PC-9 (cell line): ENCODE data around the gene STEAP3. TPM values are rescaled to one million over a fixed set of nuclear protein-coding genes. Genes with fewer than 3 reads are reported as not detected.

Experiments
- BruUV-seq: library from RNA; stranded (reverse); fragments of 400-500 nt; replicated peaks from 2 replicates; lab custom pipeline; 2021; lab: Mats Ljungman, UMichigan
- CTCF ChIA-PET: fragments of 300-600 bp; sonication (Branson Sonifier 250); formaldehyde crosslinking; loops from one replicate; lab custom pipeline; 2022; ENCODE audit warnings: antibody characterized with exemption; lab: Charles Lee
- POLR2A ChIA-PET: fragments of 300-600 bp; sonication (Branson Sonifier 250); formaldehyde crosslinking; loops from one replicate; lab custom pipeline; 2022; ENCODE audit warnings: antibody characterized with exemption; ENCODE audit not compliant: unreplicated experiment; lab: Charles Lee
- DNase-seq, 2 experiments: peaks; one replicate each; pipeline versions ENCODE4 v3.0.0 to v3.0.0-alpha.2; 2015 to 2022; ENCODE audit warnings: mixed read lengths in 1 of 2
- H2AFZ ChIP-seq: fragments of 200-600 bp; sonication (generic); 2 replicates; pipeline ENCODE4 v1.8.1; 2017; ENCODE audit warnings: antibody characterized with exemption
- H3F3A ChIP-seq: fragments of 200-600 bp; sonication (generic); 2 replicates; pipeline ENCODE4 v1.8.1; 2017; ENCODE audit warnings: antibody characterized with exemption, mild to moderate bottlenecking, low read depth; ENCODE audit not compliant: insufficient read depth
- H3K27ac ChIP-seq: fragments of 200-600 bp; sonication (generic); 2 replicates; pipeline ENCODE4 v1.6.1; 2016; ENCODE audit warnings: mixed run types
- H3K27me3 ChIP-seq: fragments of 200-600 bp; sonication (generic); 2 replicates; pipeline ENCODE4 v1.6.1; 2016; ENCODE audit warnings: low read depth, mixed run types; ENCODE audit not compliant: insufficient read depth
- H3K36me3 ChIP-seq: fragments of 200-600 bp; sonication (generic); 2 replicates; pipeline ENCODE4 v1.6.1; 2016; ENCODE audit warnings: low read depth, mixed run types
- H3K4me1 ChIP-seq: fragments of 200-600 bp; sonication (generic); replicated peaks from 2 replicates; pipeline ENCODE4 v1.6.1; 2016; ENCODE audit warnings: mixed run types; ENCODE audit not compliant: insufficient read depth
- H3K4me2 ChIP-seq: fragments of 200-600 bp; sonication (generic); 2 replicates; pipeline ENCODE4 v1.6.1; 2017; ENCODE audit warnings: mixed run types
- H3K4me3 ChIP-seq: fragments of 200-600 bp; sonication (generic); 2 replicates; pipeline ENCODE4 v1.6.1; 2016; ENCODE audit warnings: mixed run types
- H3K79me2 ChIP-seq: fragments of 200-600 bp; sonication (generic); 2 replicates; pipeline ENCODE4 v1.6.1; 2017; ENCODE audit warnings: low read depth, mixed run types
- H3K9me2 ChIP-seq: fragments of 200-600 bp; sonication (generic); 2 replicates; pipeline ENCODE4 v1.8.1; 2017; ENCODE audit warnings: mild to moderate bottlenecking; ENCODE audit not compliant: insufficient read depth
- H3K9me3 ChIP-seq: fragments of 200-600 bp; sonication (generic); 2 replicates; pipeline ENCODE4 v1.8.1; 2016; ENCODE audit warnings: low read depth; ENCODE audit not compliant: insufficient read depth
- H4K20me1 ChIP-seq: fragments of 200-600 bp; sonication (generic); 2 replicates; pipeline ENCODE4 v1.8.1; 2017; ENCODE audit not compliant: insufficient read depth
- EZH2 ChIP-seq: fragments of 200-600 bp; sonication (generic); IDR thresholded peaks from 2 replicates; pipeline ENCODE4 v1.8.0; 2017; ENCODE audit warnings: antibody characterized with exemption, low read depth
- intact Hi-C: fragments of 100-400 bp; cut with micrococcal nuclease; formaldehyde crosslinking; loops from one replicate; pipeline ENCODE4 v1.10.0; 2022; ENCODE audit not compliant: unreplicated experiment
- total RNA-seq: library from RNA; stranded (reverse); gene quantifications from 2 replicates; pipeline ENCODE4 v1.2.3, GENCODE V29; 2021
- TF ChIP-seq, protein P1 (sequence below): fragments of 200-600 bp; sonication (generic); conservative IDR thresholded peaks from 2 replicates; pipeline ENCODE4 v1.6.1; 2017; ENCODE audit warnings: mixed run types, antibody characterized with exemption, mild to moderate bottlenecking, moderate library complexity

STEAP3 gene
- total RNA-seq, 1 experiment from 2014 or later: 23.0 TPM

DNA sequence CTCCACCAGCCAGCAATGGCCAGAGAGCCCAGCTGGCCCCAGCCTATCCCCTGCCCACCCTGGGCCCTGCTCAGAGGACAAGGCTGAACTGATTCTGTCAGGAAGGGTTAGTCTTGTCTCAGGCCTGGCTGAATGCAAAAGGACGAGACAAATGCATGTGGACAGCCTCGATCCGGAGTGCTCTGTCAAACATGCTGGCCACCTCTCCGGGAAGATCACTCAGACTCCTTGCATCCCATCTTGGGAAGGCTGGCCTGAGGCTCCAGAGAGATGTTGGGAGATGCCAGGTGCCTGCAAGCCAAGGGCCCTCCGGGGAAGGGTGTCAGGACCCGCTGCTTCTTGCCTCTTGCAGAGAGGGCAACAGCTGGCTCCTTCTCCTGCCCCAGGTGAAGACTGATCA is 44.9 kb upstream of the STEAP3 start:
- ChIA-PET POLR2A (no interaction called here), CTCF (interaction anchor here (0.7 kb wide), 1 partner anchor 1137 kb away, joined by 3 read pairs; no protein-coding TSS in a partner anchor)
- intact Hi-C loops: no loop called here
- TF ChIP-seq, protein P1, sequence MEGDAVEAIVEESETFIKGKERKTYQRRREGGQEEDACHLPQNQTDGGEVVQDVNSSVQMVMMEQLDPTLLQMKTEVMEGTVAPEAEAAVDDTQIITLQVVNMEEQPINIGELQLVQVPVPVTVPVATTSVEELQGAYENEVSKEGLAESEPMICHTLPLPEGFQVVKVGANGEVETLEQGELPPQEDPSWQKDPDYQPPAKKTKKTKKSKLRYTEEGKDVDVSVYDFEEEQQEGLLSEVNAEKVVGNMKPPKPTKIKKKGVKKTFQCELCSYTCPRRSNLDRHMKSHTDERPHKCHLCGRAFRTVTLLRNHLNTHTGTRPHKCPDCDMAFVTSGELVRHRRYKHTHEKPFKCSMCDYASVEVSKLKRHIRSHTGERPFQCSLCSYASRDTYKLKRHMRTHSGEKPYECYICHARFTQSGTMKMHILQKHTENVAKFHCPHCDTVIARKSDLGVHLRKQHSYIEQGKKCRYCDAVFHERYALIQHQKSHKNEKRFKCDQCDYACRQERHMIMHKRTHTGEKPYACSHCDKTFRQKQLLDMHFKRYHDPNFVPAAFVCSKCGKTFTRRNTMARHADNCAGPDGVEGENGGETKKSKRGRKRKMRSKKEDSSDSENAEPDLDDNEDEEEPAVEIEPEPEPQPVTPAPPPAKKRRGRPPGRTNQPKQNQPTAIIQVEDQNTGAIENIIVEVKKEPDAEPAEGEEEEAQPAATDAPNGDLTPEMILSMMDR: no peak
- no peak for TF ChIP-seq EZH2
- Histone ChIP-seq H3K9me2 (no peaks in the 10 kb centered on the region), H3K4me2 (0 out of 2 replicates have a peak overlapping the region, but pooled peaks have one; percentile 5), H3F3A (no peaks in the 10 kb centered on the region), H3K79me2 (no peaks in the 10 kb centered on the region), H3K36me3 (no peaks in the 10 kb centered on the region), H3K27ac (no peak overlapping the region), H3K9me3 (no peaks in the 10 kb centered on the region), H3K27me3 (no peaks in the 10 kb centered on the region), H2AFZ (no peak overlapping the region), H3K4me3 (no peak overlapping the region), H4K20me1 (no peaks in the 10 kb centered on the region), H3K4me1 (peaks cover 21% of the 10 kb centered on the region)
- BruUV-seq: no TSS peak
- no peak for DNase-seq

DNA sequence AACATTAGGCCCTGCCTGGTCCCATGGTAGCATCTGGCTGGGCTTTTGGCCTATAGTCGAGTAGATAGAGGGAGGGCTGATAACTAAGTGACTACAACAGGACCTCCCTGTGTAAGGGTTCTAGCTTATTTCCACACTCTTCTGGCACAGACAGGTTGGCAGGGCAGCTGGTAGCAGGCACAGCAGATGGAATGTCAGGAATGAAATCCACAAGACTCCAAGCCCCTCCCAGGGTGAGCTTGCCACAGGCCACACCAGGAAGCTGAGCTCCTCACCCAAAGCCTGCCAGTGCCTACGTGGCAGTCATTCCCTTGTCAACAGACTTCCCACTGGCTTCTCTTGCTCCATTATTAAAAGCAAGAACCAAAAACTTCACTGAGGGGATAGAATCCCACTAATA is 44.4 kb upstream of the STEAP3 start:
- TF ChIP-seq, protein P1: no peak
- TF ChIP-seq EZH2: no peak
- Histone ChIP-seq H3K79me2 (no peaks in the 10 kb centered on the region), H3K9me2 (no peaks in the 10 kb centered on the region), H3K9me3 (no peaks in the 10 kb centered on the region), H3F3A (no peaks in the 10 kb centered on the region), H3K27ac (peak overlapping the region; percentile 9; the same call in 1 of the 2 replicates), H3K27me3 (no peaks in the 10 kb centered on the region), H3K4me2 (0 out of 2 replicates have a peak overlapping the region, but pooled peaks have one; percentile 5), H3K4me3 (no peak overlapping the region), H3K4me1 (peaks cover 21% of the 10 kb centered on the region), H2AFZ (no peak overlapping the region), H3K36me3 (no peaks in the 10 kb centered on the region), H4K20me1 (no peaks in the 10 kb centered on the region)
- CTCF ChIA-PET: interaction anchor here (0.7 kb wide), 1 partner anchor 1137 kb away, joined by 3 read pairs; no protein-coding TSS in a partner anchor
- intact Hi-C loops: no loop called here
- POLR2A ChIA-PET: no interaction called here
- no TSS peak for BruUV-seq
- DNase-seq: peak; percentile 64 to 68

DNA sequence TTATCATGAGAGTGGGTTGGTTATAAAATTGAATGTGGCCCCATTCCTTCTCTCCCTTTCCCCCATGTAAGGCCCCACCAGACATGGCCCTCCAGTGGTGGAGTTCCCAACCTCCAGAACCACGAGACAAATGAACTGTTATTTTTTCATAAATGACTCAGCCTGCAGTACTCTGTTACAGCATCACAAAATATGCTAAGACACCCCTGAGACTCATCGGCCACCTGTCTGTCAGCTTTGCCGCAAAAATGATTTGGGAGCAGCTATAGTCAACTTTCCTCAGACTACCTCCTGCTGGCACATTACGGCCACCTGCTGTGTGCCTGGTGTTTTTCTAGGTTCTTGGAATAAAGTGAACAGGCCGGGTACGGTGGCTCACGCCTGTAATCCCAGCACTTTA is 43.6 kb upstream of the STEAP3 start:
- H3K9me2 ChIP-seq: no peaks in the 10 kb centered on the region
- no peak overlapping the region for H3K27ac ChIP-seq
- no TSS peak for BruUV-seq
- ChIA-PET POLR2A (no interaction called here), CTCF (no interaction called here)
- peak in 1 of 2 experiments; percentile 49 for DNase-seq
- no peak overlapping the region for H3K4me2 ChIP-seq
- no peak overlapping the region for H2AFZ ChIP-seq
- no peaks in the 10 kb centered on the region for H3K27me3 ChIP-seq
- H3K79me2 ChIP-seq: no peaks in the 10 kb centered on the region
- H3K4me3 ChIP-seq: no peak overlapping the region
- H3F3A ChIP-seq: no peaks in the 10 kb centered on the region
- H3K36me3 ChIP-seq: no peaks in the 10 kb centered on the region
- peaks cover 21% of the 10 kb centered on the region for H3K4me1 ChIP-seq
- H3K9me3 ChIP-seq: no peaks in the 10 kb centered on the region
- intact Hi-C loops: no loop called here
- TF ChIP-seq, protein P1: no peak; the same call in 1 of the 2 replicates
- TF ChIP-seq EZH2: no peak
- H4K20me1 ChIP-seq: no peaks in the 10 kb centered on the region
